CD14-positive monocyte (primary cell): ENCODE results near the gene RTL9. TPM values are rescaled to one million over a fixed set of nuclear protein-coding genes. Genes with fewer than 3 reads are reported as not detected.

Source experiments
- DNase-seq, 3 donors: peaks; one replicate each; pipeline ENCODE4 v3.0.0-alpha.2; 2011 to 2022
- H2AFZ ChIP-seq: 2 replicates; pipeline ENCODE4 v1.6.0; 2012; ENCODE audit warnings: mild to moderate bottlenecking, low read depth, low read length, inconsistent platforms; ENCODE audit not compliant: insufficient read depth, poor library complexity, severe bottlenecking
- H3K27ac ChIP-seq, 2 donors: 1 replicate in 1 of 2; 2 replicates in 1 of 2; pipeline ENCODE4 v1.5.1; 2012 to 2013; ENCODE audit warnings: low read length in 2 of 2, control low read depth in 1 of 2, inconsistent platforms in 1 of 2, low read depth in 1 of 2, mild to moderate bottlenecking in 1 of 2
- H3K27me3 ChIP-seq, 2 donors: one replicate each; pipeline versions ENCODE4 v1.6.0 to v1.6.1; 2011 to 2013; ENCODE audit warnings: low read length in 2 of 2; ENCODE audit not compliant: control insufficient read depth in 2 of 2, insufficient read depth in 2 of 2
- H3K36me3 ChIP-seq, 2 donors: replicated peaks in 1 of 2; 1 replicate in 1 of 2; 2 replicates in 1 of 2; pipeline versions ENCODE4 v1.5.1 to v1.6.1; 2012 to 2013; ENCODE audit warnings: low read length in 2 of 2, control low read depth in 1 of 2, inconsistent platforms in 1 of 2, mild to moderate bottlenecking in 1 of 2; ENCODE audit not compliant: insufficient read depth in 2 of 2, control insufficient read depth in 1 of 2
- H3K4me1 ChIP-seq, 2 donors: 1 replicate in 1 of 2; 2 replicates in 1 of 2; pipeline versions ENCODE4 v1.5.1 to v1.6.1; 2012 to 2013; ENCODE audit warnings: low read length in 2 of 2, control low read depth in 1 of 2, inconsistent platforms in 1 of 2, mild to moderate bottlenecking in 1 of 2, moderate library complexity in 1 of 2; ENCODE audit not compliant: insufficient read depth in 2 of 2, control insufficient read depth in 1 of 2
- H3K4me2 ChIP-seq: replicated peaks from 2 replicates; pipeline ENCODE3; 2012; ENCODE audit warnings: low read length, moderate library complexity, mild to moderate bottlenecking; ENCODE audit not compliant: poor library complexity, severe bottlenecking; ENCODE audit errors: extremely low read depth
- H3K4me3 ChIP-seq, 3 experiments: fragments of 200-600 bp in 1 of 3; sonication (generic) in 1 of 3; replicated peaks in 1 of 3; 1 replicate in 2 of 3; 2 replicates in 1 of 3; pipeline ENCODE4 v1.5.1; 2011 to 2013; ENCODE audit warnings: low read length in 3 of 3, mild to moderate bottlenecking in 3 of 3, control low read depth in 2 of 3, low read depth in 2 of 3, inconsistent platforms in 1 of 3, moderate library complexity in 1 of 3
- H3K79me2 ChIP-seq: 2 replicates; pipeline ENCODE4 v1.6.0; 2012; ENCODE audit warnings: mild to moderate bottlenecking, control low read depth, inconsistent platforms, low read length, moderate library complexity; ENCODE audit not compliant: insufficient read depth
- H3K9ac ChIP-seq: 2 replicates; pipeline ENCODE4 v1.6.0; 2017; ENCODE audit warnings: low read length, mild to moderate bottlenecking; ENCODE audit not compliant: insufficient read depth, poor library complexity, severe bottlenecking
- H3K9me3 ChIP-seq, 2 donors: replicated peaks in 1 of 2; 1 replicate in 1 of 2; 2 replicates in 1 of 2; pipeline versions ENCODE4 v1.5.1 to v1.6.1; 2012 to 2013; ENCODE audit warnings: low read length in 2 of 2, control low read depth in 1 of 2; ENCODE audit not compliant: control insufficient read depth in 1 of 2, insufficient read depth in 1 of 2
- H4K20me1 ChIP-seq: 2 replicates; pipeline ENCODE4 v1.6.0; 2012; ENCODE audit warnings: mild to moderate bottlenecking, low read length, control low read depth, moderate library complexity; ENCODE audit not compliant: insufficient read depth
- H3K27ac Mint-ChIP-seq, 7 donors: one replicate each; pipeline ENCODE4 v1.8.0; 2020; ENCODE audit warnings: mild to moderate bottlenecking in 7 of 7, mixed read lengths in 7 of 7, moderate library complexity in 6 of 7, inconsistent platforms in 2 of 7
- H3K27me3 Mint-ChIP-seq, 3 donors: one replicate each; pipeline ENCODE4 v1.8.0; 2021 to 2022; ENCODE audit warnings: low read depth in 3 of 3, mild to moderate bottlenecking in 3 of 3, mixed read lengths in 3 of 3, moderate library complexity in 3 of 3, inconsistent platforms in 1 of 3
- H3K36me3 Mint-ChIP-seq, 2 donors: one replicate each; pipeline ENCODE4 v1.8.0; 2020; ENCODE audit warnings: mixed read lengths in 2 of 2, inconsistent platforms in 1 of 2, mild to moderate bottlenecking in 1 of 2
- H3K4me1 Mint-ChIP-seq: one replicate; pipeline ENCODE4 v1.8.0; 2020; ENCODE audit warnings: mild to moderate bottlenecking, mixed read lengths
- H3K4me3 Mint-ChIP-seq, 2 donors: one replicate each; pipeline ENCODE4 v1.8.0; 2020; ENCODE audit warnings: mild to moderate bottlenecking in 2 of 2, mixed read lengths in 2 of 2, moderate library complexity in 1 of 2
- H3K9me3 Mint-ChIP-seq, 7 donors: one replicate each; pipeline ENCODE4 v1.8.0; 2020 to 2022; ENCODE audit warnings: mixed read lengths in 7 of 7, mild to moderate bottlenecking in 6 of 7, moderate library complexity in 6 of 7, inconsistent platforms in 2 of 7
- WGBS: methylation state at CpG from one replicate; pipeline ENCODE4 v1.1.5; 2013; ENCODE audit warnings: missing lambda C conversion rate; ENCODE audit not compliant: insufficient coverage; 5-methylcytosine and 5-hydroxymethylcytosine counted together
- intact Hi-C, 2 donors: fragments of 100-400 bp; cut with micrococcal nuclease; formaldehyde crosslinking; loops; one replicate each; pipeline versions ENCODE4 v1.15.0 to v1.15.1; 2023
- polyA plus RNA-seq, 3 donors: library from polyadenylated mRNA; depleted of rRNA in 1 of 3; unstranded in 2 of 3; stranded (reverse) in 1 of 3; fragments of 300-500 nt in 2 of 3; fragments of >200 nt in 1 of 3; fragmentation: Illumina TruSeq in 2 of 3; gene quantifications; 1 replicate in 2 of 3; 2 replicates in 1 of 3; pipeline ENCODE4 v1.2.3, GENCODE V29; 2012 to 2021
- TF ChIP-seq, protein P1 (sequence below): fragments of 200-600 bp; IDR thresholded peaks from one replicate; pipeline ENCODE4 v1.8.0; 2022; ENCODE audit warnings: antibody characterized with exemption, mild to moderate bottlenecking

Gene RTL9
- polyA plus RNA-seq, 3 donors = not detected

- Histone ChIP-seq H3K9me3 (no peaks in the 10 kb centered on the region), H3K27ac (no peak overlapping the region), H2AFZ (no peak overlapping the region), H3K9ac (no peak overlapping the region), H3K4me2 (no peak overlapping the region), H3K79me2 (peaks cover 29% of the 10 kb centered on the region), H3K4me3 (no peak overlapping the region), H3K4me1 (peaks cover 0 to 2% of the 10 kb centered on the region in 2 donors), H3K36me3 (no peaks in the 10 kb centered on the region), H4K20me1 (peaks cover 17% of the 10 kb centered on the region), H3K27me3 (no peaks in the 10 kb centered on the region)
- Mint-ChIP-seq H3K36me3 (no peaks in the 10 kb centered on the region), H3K27ac (no peak overlapping the region), H3K9me3 (no peaks in the 10 kb centered on the region), H3K4me1 (peaks cover 14% of the 10 kb centered on the region), H3K4me3 (no peak overlapping the region), H3K27me3 (peaks cover 0 to 1% (median 0%) of the 10 kb centered on the region in 3 donors)
- DNase-seq = no peak
- intact Hi-C loops = no loop called here
- whole genome bisulfite sequencing = no CpG with 5 or more reads among the region's 1 CpG
- TF ChIP-seq, protein P1, sequence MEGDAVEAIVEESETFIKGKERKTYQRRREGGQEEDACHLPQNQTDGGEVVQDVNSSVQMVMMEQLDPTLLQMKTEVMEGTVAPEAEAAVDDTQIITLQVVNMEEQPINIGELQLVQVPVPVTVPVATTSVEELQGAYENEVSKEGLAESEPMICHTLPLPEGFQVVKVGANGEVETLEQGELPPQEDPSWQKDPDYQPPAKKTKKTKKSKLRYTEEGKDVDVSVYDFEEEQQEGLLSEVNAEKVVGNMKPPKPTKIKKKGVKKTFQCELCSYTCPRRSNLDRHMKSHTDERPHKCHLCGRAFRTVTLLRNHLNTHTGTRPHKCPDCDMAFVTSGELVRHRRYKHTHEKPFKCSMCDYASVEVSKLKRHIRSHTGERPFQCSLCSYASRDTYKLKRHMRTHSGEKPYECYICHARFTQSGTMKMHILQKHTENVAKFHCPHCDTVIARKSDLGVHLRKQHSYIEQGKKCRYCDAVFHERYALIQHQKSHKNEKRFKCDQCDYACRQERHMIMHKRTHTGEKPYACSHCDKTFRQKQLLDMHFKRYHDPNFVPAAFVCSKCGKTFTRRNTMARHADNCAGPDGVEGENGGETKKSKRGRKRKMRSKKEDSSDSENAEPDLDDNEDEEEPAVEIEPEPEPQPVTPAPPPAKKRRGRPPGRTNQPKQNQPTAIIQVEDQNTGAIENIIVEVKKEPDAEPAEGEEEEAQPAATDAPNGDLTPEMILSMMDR = no peak
Observed at GRCh38 chrX:110310896-110311295, 47.8 kb upstream of the RTL9 start.

DNA sequence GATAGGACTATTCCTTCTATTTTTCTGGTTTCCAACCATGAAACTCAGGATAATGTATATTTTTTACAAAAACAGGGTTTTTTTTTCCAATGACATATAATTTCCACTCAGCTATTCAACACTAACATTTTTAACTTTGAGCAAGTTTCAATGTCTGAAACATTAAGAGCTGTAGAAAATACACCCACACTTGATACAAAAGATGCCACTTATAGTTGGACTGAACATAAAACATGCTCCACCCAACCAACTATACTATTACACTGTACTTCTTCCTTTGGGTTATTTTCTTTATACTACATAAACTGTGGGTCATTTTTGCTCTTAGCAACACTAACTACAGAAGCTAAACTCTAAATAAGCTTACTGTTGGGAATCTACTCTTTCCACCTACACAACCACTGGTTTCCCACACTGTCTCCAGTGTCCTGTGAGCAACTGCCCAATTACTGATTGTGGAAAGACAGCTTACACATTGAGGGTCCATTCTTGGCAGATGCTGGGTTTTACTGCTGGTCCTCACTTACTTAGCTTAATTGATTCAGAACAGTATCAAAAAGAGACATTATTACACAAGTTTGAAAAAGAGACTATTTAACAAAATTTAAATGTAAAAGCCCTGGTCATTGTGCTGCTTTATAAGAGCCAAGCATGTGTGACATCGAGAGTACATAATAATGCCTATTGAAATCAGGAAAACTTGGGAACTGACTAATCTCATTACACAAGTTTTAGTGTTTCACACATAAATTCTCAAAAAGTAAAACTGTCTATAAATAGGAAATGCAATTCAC lies 47.0 kb upstream of the RTL9 start:
- intact Hi-C loops = no loop called here
- no peak overlapping the region for H2AFZ ChIP-seq
- H3K36me3 Mint-ChIP-seq = no peaks in the 10 kb centered on the region
- no peaks in the 10 kb centered on the region for H3K9me3 ChIP-seq
- H3K4me3 Mint-ChIP-seq = no peak overlapping the region
- peaks cover 21% of the 10 kb centered on the region for H3K4me1 Mint-ChIP-seq
- H3K9ac ChIP-seq = no peak overlapping the region
- peaks cover 17% of the 10 kb centered on the region for H4K20me1 ChIP-seq
- TF ChIP-seq, protein P1 = no peak
- WGBS = no CpG with 5 or more reads among the region's 1 CpG
- no peaks in the 10 kb centered on the region for H3K36me3 ChIP-seq
- peaks cover 5 to 9% of the 10 kb centered on the region in 2 donors for H3K4me1 ChIP-seq
- H3K27me3 ChIP-seq = no peaks in the 10 kb centered on the region
- H3K27ac ChIP-seq = no peak overlapping the region
- no peak for DNase-seq
- no peak overlapping the region for H3K4me3 ChIP-seq
- H3K4me2 ChIP-seq = no peak overlapping the region
- H3K9me3 Mint-ChIP-seq = no peaks in the 10 kb centered on the region
- peaks cover 36% of the 10 kb centered on the region for H3K79me2 ChIP-seq
- H3K27ac Mint-ChIP-seq = peak overlapping the region in 1 of 7 donors; percentile 6
- H3K27me3 Mint-ChIP-seq = peaks cover 0 to 1% (median 0%) of the 10 kb centered on the region in 3 donors
